Measurements from ENCODE around the gene SSU72. TPM values are rescaled to one million over a fixed set of nuclear protein-coding genes. Genes with fewer than 3 reads are reported as not detected.

Gene SSU72
- total RNA-seq, 2 donors from 2014 or later, result 80.4 to 90.2 TPM

DNA sequence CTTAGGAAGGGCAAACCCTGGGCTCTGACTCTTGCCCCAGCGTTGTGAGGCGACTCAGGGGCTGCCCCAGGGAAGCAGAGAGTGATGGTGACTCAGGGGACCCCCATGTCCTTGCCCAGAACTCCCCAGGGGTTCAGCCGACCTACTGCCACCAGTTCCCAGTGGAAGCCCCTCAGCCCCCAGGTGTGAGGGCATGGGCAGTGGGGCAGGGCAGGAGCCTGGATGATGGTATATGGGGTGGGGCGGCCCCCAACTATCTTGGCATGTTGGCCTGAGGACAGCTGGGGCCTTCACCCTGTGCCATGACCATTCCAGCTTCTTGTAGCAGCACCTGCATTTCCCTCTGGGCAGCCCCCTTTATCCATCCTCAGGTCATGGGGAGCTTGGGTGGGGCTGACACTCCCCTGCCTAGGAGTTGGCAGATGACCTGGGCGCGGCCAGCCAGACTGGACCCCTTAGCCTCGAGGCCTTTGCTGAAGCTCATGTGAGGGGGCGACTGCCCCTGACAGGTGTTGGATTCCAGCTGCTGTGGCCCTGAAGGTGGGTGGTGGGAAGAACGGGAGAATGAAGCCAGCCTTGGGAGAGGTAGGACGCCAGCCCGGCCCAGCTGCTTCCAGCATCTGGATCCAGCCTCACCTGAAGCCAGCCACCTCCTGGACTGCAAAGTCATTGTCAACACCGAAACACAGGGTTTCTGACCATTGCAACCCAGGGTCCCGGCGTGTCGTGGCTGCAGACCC is 27.1 kb upstream of the SSU72 start:
- Histone ChIP-seq H3K9me3 (no peaks in the 10 kb centered on the region), H3K4me1 (ENCODE audit: control insufficient read depth in 1 of 2, low read depth in 2 of 2) (peaks cover 0 to 14% of the 10 kb centered on the region in 2 donors), H3K27me3 (replicated peaks; ENCODE audit: insufficient read depth) (no peaks in the 10 kb centered on the region), H3K36me3 (no peaks in the 10 kb centered on the region), H3K4me3 (no peak overlapping the region), H3K27ac (no peak overlapping the region)
- no peak for DNase-seq (ENCODE audit: low spot score)
- ATAC-seq (ENCODE audit: insufficient number of reproducible peaks, low FRiP score, low read depth), result no peak
- no peak for TF ChIP-seq CTCF (IDR thresholded peaks at IDR 0.05)

- no peaks in the 10 kb centered on the region for H3K9me3 ChIP-seq
- DNase-seq (ENCODE audit: low spot score), result no peak
- H3K4me3 ChIP-seq, result peak overlapping the region; percentile 60
- no peak for ATAC-seq (ENCODE audit: insufficient number of reproducible peaks, low FRiP score, low read depth)
- H3K4me1 ChIP-seq (ENCODE audit: control insufficient read depth in 1 of 2, low read depth in 2 of 2), result peaks cover 0 to 14% of the 10 kb centered on the region in 2 donors
- H3K36me3 ChIP-seq, result no peaks in the 10 kb centered on the region
- H3K27ac ChIP-seq, result no peak overlapping the region
- H3K27me3 ChIP-seq (replicated peaks; ENCODE audit: insufficient read depth), result no peaks in the 10 kb centered on the region
- TF ChIP-seq CTCF (IDR thresholded peaks at IDR 0.05), result no peak
Observed at GRCh38 chr1:1600861-1601563, 26.3 kb upstream of the SSU72 start.

- Histone ChIP-seq H3K36me3 (no peaks in the 10 kb centered on the region), H3K27ac (no peak within 1 kb of the TSS), H3K9me3 (no peaks in the 10 kb centered on the region), H3K4me3 (peak within 1 kb of the TSS; percentile 60), H3K4me1 (ENCODE audit: control insufficient read depth in 1 of 2, low read depth in 2 of 2) (peaks cover 0 to 14% of the 10 kb centered on the region in 2 donors), H3K27me3 (replicated peaks; ENCODE audit: insufficient read depth) (no peaks in the 10 kb centered on the region)
- DNase-seq (ENCODE audit: low spot score) (no peak), ATAC-seq (ENCODE audit: insufficient number of reproducible peaks, low FRiP score, low read depth) (no peak)
- no peak for TF ChIP-seq CTCF (IDR thresholded peaks at IDR 0.05)
Observed at GRCh38 chr1:1599935-1600860, 25.5 kb upstream of the SSU72 start, which contains the start of gene FNDC10. Gene FNDC10, minus strand, starts transcription at chr1:1600135. Its CDS starts 120 bp downstream, at chr1:1600015.

- DNase-seq (ENCODE audit: low spot score) (no peak), ATAC-seq (ENCODE audit: insufficient number of reproducible peaks, low FRiP score, low read depth) (no peak)
- no peaks in the 10 kb centered on the region for H3K9me3 ChIP-seq
- no peaks in the 10 kb centered on the region for H3K27me3 ChIP-seq (replicated peaks; ENCODE audit: insufficient read depth)
- no peaks in the 10 kb centered on the region for H3K36me3 ChIP-seq
- no peak overlapping the region for H3K27ac ChIP-seq
- no peak for TF ChIP-seq CTCF (IDR thresholded peaks at IDR 0.05)
- peaks cover 0 to 14% of the 10 kb centered on the region in 2 donors for H3K4me1 ChIP-seq (ENCODE audit: control insufficient read depth in 1 of 2, low read depth in 2 of 2)
- H3K4me3 ChIP-seq, result peak overlapping the region; percentile 37
Observed at GRCh38 chr1:1599030-1599934, 24.6 kb upstream of the SSU72 start.
